ENCODE data around the gene TOMM40. TPM values are rescaled to one million over a fixed set of nuclear protein-coding genes. Genes with fewer than 3 reads are reported as not detected.
"Not testable (repeated sequence)": the region's sequence is repeated elsewhere in the genome, so short reads cannot be mapped to it uniquely, and the experiment has no call there.

TOMM40 gene
- total RNA-seq, 6 experiments from 2014 or later, result 24.9 to 82.6 (median 26.7) TPM

DNA sequence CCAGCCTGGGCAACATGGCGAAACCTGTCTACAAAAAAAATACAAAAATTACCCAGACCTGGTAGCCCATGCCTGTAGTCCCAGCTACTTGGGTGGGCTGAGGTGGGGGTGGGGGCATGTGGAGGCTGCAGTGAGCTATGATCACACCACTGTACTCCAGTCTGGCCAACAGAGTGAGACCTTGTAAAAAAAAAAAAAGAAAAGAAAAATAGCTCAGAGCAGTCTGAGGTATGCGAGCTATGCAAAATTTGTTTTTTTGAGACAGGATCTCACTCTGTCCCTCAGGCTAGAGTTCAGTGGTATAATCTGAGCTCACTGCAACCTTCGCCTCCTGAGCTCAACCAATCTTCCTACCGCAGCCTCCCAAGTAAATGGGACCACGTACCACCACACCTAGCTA lies 7.1 kb upstream of the TOMM40 start:
- no peak overlapping the region for H3K4me3 ChIP-seq
- peaks cover 0 to 30% (median 4%) of the 10 kb centered on the region in 4 donors for H3K36me3 ChIP-seq
- WGBS (ENCODE audit: insufficient coverage, low coverage, low lambda C conversion rate, missing lambda C conversion rate), result 93% methylated on average over 5 of the region's 5 CpGs
- H3K27ac ChIP-seq, result no peak overlapping the region
- ATAC-seq (no peak), DNase-seq (no peak)
- intact Hi-C loops (cut with DNase I), result loop anchor here in 1 of 2 donors (10.0 kb wide), 1 partner anchor 181 kb away; no protein-coding TSS in a partner anchor
- TF ChIP-seq POLR2A (IDR thresholded peaks at IDR 0.05), result no peak
- TF ChIP-seq, protein P1, sequence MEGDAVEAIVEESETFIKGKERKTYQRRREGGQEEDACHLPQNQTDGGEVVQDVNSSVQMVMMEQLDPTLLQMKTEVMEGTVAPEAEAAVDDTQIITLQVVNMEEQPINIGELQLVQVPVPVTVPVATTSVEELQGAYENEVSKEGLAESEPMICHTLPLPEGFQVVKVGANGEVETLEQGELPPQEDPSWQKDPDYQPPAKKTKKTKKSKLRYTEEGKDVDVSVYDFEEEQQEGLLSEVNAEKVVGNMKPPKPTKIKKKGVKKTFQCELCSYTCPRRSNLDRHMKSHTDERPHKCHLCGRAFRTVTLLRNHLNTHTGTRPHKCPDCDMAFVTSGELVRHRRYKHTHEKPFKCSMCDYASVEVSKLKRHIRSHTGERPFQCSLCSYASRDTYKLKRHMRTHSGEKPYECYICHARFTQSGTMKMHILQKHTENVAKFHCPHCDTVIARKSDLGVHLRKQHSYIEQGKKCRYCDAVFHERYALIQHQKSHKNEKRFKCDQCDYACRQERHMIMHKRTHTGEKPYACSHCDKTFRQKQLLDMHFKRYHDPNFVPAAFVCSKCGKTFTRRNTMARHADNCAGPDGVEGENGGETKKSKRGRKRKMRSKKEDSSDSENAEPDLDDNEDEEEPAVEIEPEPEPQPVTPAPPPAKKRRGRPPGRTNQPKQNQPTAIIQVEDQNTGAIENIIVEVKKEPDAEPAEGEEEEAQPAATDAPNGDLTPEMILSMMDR (IDR thresholded peaks at IDR 0.05), result no peak
- H3K27me3 ChIP-seq, result no peaks in the 10 kb centered on the region
- no peaks in the 10 kb centered on the region for H3K4me1 ChIP-seq
- H3K9me3 ChIP-seq, result no peaks in the 10 kb centered on the region

DNA sequence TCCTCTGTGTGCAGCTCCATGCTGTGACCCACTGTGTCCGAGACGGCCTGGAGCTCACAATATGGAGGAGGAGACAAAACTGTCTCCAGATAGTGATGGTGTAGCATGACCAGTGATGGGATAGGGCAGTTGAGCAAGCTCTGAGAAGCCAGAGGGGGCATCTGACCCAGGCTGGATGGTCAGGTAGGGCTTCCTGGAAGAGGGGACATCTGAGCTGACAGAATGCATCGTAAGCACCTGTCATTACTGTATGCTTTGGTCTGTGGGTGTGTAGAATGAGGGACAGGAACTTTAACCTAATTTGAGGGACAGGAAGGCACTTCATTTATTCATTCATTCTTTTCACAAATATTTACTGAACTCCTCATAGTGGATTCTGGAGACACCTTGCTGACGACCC lies 6.5 kb upstream of the TOMM40 start:
- Histone ChIP-seq H3K27ac (no peak overlapping the region), H3K36me3 (peaks cover 0 to 29% (median 4%) of the 10 kb centered on the region in 4 donors), H3K4me1 (peaks cover 0 to 3% (median 1%) of the 10 kb centered on the region in 4 donors), H3K4me3 (no peak overlapping the region), H3K9me3 (no peaks in the 10 kb centered on the region), H3K27me3 (no peaks in the 10 kb centered on the region)
- intact Hi-C loops (cut with DNase I), result loop anchor here in 1 of 2 donors (10.0 kb wide), 1 partner anchor 180 kb away; no protein-coding TSS in a partner anchor
- DNase-seq (no peak), ATAC-seq (no peak)
- TF ChIP-seq, protein P1 (IDR thresholded peaks at IDR 0.05), result no peak
- no peak for TF ChIP-seq POLR2A (IDR thresholded peaks at IDR 0.05)
- 92% methylated on average over 4 of the region's 4 CpGs for WGBS (ENCODE audit: insufficient coverage, low coverage, low lambda C conversion rate, missing lambda C conversion rate)

DNA sequence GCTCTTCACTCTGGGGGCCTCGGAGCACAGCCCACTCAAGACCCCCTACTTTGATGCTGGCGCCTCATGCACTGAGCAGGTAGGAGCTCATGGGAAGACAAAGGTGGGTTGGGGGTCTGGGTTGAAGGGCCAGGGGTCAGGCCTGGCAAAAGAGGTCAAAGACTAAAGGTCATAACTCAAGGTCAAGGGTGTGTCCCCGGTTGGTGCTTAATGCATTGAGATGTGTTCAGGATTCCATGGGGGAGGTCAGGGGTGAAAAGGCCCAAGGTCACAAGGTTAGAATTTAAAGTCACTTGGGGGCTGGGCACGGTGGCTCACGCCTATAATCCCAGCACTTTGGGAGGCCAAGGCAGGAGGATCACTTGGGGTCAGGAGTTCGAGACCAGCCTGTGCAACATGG lies 4.9 kb upstream of the TOMM40 start:
- TF ChIP-seq, protein P1 (IDR thresholded peaks at IDR 0.05), result no peak
- TF ChIP-seq POLR2A (IDR thresholded peaks at IDR 0.05), result no peak
- H3K27ac ChIP-seq, result no peak overlapping the region
- H3K9me3 ChIP-seq, result no peaks in the 10 kb centered on the region
- peaks cover 0 to 8% (median 4%) of the 10 kb centered on the region in 4 donors for H3K4me1 ChIP-seq
- intact Hi-C loops (cut with DNase I), result loop anchor here in 1 of 2 donors (10.0 kb wide), 1 partner anchor 179 kb away; no protein-coding TSS in a partner anchor
- no peak overlapping the region for H3K4me3 ChIP-seq
- H3K27me3 ChIP-seq, result no peaks in the 10 kb centered on the region
- DNase-seq, result no peak
- no peak for ATAC-seq
- peaks cover 0 to 29% (median 4%) of the 10 kb centered on the region in 4 donors for H3K36me3 ChIP-seq
- WGBS (ENCODE audit: insufficient coverage, low coverage, low lambda C conversion rate, missing lambda C conversion rate), result no CpG with 5 or more reads among the region's 6 CpGs

DNA sequence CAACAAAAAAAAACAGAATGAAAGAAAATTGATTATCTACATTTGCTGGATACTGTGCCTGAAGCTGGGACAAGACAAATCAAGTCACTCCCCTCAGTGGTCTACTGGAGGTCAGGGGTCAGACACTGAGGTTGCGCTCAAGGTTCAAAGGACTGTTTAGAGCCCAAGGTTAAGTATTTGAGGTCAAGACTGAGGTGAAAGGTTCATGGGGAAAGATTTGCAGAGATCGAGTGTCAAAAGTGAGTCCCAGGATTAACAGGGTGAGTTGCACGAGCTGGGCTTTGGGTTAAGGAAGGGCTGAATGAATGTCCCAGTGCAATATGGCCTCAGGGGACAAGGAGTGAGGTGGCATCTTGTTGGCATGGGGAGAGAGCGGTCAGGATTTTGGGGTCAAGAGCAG lies 3.4 kb upstream of the TOMM40 start:
- TF ChIP-seq POLR2A (IDR thresholded peaks at IDR 0.05), result no peak
- TF ChIP-seq, protein P1 (IDR thresholded peaks at IDR 0.05), result no peak
- no peaks in the 10 kb centered on the region for H3K9me3 ChIP-seq
- intact Hi-C loops (cut with DNase I), result loop anchor here in 1 of 2 donors (10.0 kb wide), 1 partner anchor 177 kb away; no protein-coding TSS in a partner anchor
- 62% methylated on average over 3 of the region's 4 CpGs for WGBS (ENCODE audit: insufficient coverage, low coverage, low lambda C conversion rate, missing lambda C conversion rate)
- no peak for ATAC-seq
- H3K27ac ChIP-seq, result no peak overlapping the region
- peaks cover 0 to 18% (median 8%) of the 10 kb centered on the region in 4 donors for H3K4me1 ChIP-seq
- no peak overlapping the region for H3K4me3 ChIP-seq
- H3K27me3 ChIP-seq, result no peaks in the 10 kb centered on the region
- H3K36me3 ChIP-seq, result peaks cover 0 to 29% (median 6%) of the 10 kb centered on the region in 4 donors
- DNase-seq, result no peak

DNA sequence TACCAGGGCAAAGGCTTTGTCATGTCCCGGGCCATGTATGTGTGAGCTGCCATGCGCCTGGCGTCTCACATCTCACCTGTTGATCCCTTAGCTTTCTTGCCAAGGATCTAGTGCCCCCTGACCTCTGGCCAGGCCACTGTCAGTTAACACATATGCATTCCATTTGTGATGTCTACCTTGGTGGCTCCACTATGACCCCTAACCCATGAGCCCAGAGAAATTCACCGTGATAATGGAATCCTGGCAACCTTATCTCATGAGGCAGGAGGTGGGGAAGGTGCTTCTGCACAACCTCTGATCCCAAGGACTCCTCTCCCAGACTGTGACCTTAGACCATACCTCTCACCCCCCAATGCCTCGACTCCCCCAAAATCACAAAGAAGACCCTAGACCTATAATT lies 2.7 kb upstream of the TOMM40 start:
- H3K27ac ChIP-seq, ATAC-seq, H3K4me3 ChIP-seq, H3K9me3 ChIP-seq, DNase-seq, H3K27me3 ChIP-seq: not testable (repeated sequence)
- WGBS (ENCODE audit: insufficient coverage, low coverage, low lambda C conversion rate, missing lambda C conversion rate), result 83% methylated on average over 1 of the region's 5 CpGs
- intact Hi-C loops (cut with DNase I), result loop anchor here in 1 of 2 donors (10.0 kb wide), 1 partner anchor 176 kb away; no protein-coding TSS in a partner anchor
- Histone ChIP-seq H3K4me1 (peaks cover 0 to 23% (median 8%) of the 10 kb centered on the region in 4 donors), H3K36me3 (peaks cover 0 to 31% (median 8%) of the 10 kb centered on the region in 4 donors)

All from right lobe of liver (tissue), 6 donors.